Right lobe of liver (tissue), 6 donors: ENCODE data around the gene CTIF. TPM values are rescaled to one million over a fixed set of nuclear protein-coding genes. Genes with fewer than 3 reads are reported as not detected.
A peak's percentile ranks its signal among the peaks of the same experiment; 100 is the strongest.

Experiments
- ATAC-seq, 4 donors: fragments of 200-7000 bp; cut with Tn5 transposase; one replicate each; pipeline ENCODE4 v1.9.1; 2020; ENCODE audit warnings: mild to moderate bottlenecking in 4 of 4, moderate library complexity in 4 of 4
- DNase-seq, 3 donors: peaks; one replicate each; pipeline ENCODE4 v3.0.0-alpha.2; 2020
- H3K27ac ChIP-seq, 3 donors: fragments of 200-600 bp; one replicate each; pipeline ENCODE4 v1.8.0; 2022
- H3K27me3 ChIP-seq, 2 donors: fragments of 200-600 bp; one replicate each; pipeline ENCODE4 v1.8.0; 2022
- H3K36me3 ChIP-seq, 4 donors: fragments of 200-600 bp; sonication (generic) in 1 of 4; one replicate each; pipeline versions ENCODE4 v1.5.1 to v1.8.0; 2017 to 2022; ENCODE audit warnings: control low read depth in 1 of 4
- H3K4me1 ChIP-seq, 4 donors: fragments of 200-600 bp; sonication (generic) in 1 of 4; one replicate each; pipeline versions ENCODE4 v1.5.1 to v1.8.0; 2017 to 2022; ENCODE audit warnings: control low read depth in 1 of 4
- H3K4me3 ChIP-seq, 3 donors: fragments of 200-600 bp; one replicate each; pipeline ENCODE4 v1.8.0; 2022
- H3K9me3 ChIP-seq, 4 donors: fragments of 200-600 bp; sonication (generic) in 1 of 4; one replicate each; pipeline versions ENCODE4 v1.5.1 to v1.8.0; 2017 to 2022; ENCODE audit warnings: control low read depth in 1 of 4
- POLR2A ChIP-seq: fragments of 450-650 bp; IDR thresholded peaks from one replicate; pipeline ENCODE4 v1.6.1; 2017; ENCODE audit warnings: antibody characterized with exemption, mild to moderate bottlenecking
- WGBS: methylation state at CpG from one replicate; pipeline ENCODE4 v1.1.6; 2018; ENCODE audit warnings: low coverage, low lambda C conversion rate; ENCODE audit not compliant: insufficient coverage; ENCODE audit errors: missing lambda C conversion rate; 5-methylcytosine and 5-hydroxymethylcytosine counted together
- intact Hi-C, 2 donors: fragments of 100-400 bp; cut with DNase I; formaldehyde crosslinking; loops; one replicate each; pipeline versions ENCODE4 v1.11.2 to v1.14.1; 2022
- total RNA-seq, 6 experiments: library from RNA; depleted of rRNA in 2 of 6; stranded (reverse); fragments of >200 nt in 2 of 6; fragmentation: NEBNext Ultra II Directional in 3 of 6; extraction: Animal tissue kit (Norgen Biotek cat#: 25700) in 3 of 6; gene quantifications; one replicate each; pipeline versions ENCODE4 v1.1.0 to v1.2.4, GENCODE V29; 2016 to 2023
- TF ChIP-seq, protein P1 (sequence below), 4 donors: fragments of 200-600 bp in 3 of 4; fragments of 450-650 bp in 1 of 4; IDR thresholded peaks; one replicate each; pipeline versions ENCODE4 v1.5.1 to v1.8.0; 2016 to 2022; ENCODE audit warnings: antibody characterized with exemption in 4 of 4, mild to moderate bottlenecking in 2 of 4
- donor health status: DM: no; HTN: yes; CAD: no.
- donor health status: DM: no; HTN: no; CAD: no.
- donor health status: DM: no; HTN: no; CAD: no.
- donor health status: DM: no; HTN: yes; CAD: no.
- donor health status: DM: no; HTN: yes; CAD: no.

Gene CTIF
- total RNA-seq, 6 experiments from 2014 or later: 29.0 to 60.6 (median 43.1) TPM

DNA sequence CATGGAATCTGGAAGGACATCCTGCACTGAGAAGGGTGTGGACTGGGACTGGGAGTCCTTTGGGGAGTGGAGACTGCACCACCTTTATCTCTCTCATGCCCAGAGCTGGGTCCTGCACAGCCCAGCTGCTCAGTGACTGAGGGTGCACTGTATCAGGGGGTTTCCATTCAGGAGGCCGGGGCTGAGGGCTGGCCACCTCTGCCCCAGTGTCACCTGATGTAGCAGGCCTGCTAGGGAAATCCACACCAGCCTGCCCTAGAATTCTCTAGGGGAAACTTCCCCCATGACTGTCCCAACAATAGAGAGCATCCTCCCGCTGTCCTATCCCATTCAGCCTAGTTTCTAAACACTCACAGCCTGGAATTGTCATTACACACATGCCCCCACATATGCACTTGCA lies 116.7 kb downstream of the CTIF start:
- whole genome bisulfite sequencing: 91% methylated on average over 1 of the region's 2 CpGs
- ATAC-seq (peak; percentile 14 to 53 (median 22)), DNase-seq (peak in 1 of 3 donors; percentile 31)
- Histone ChIP-seq H3K36me3 (no peaks in the 10 kb centered on the region), H3K27ac (no peak overlapping the region), H3K27me3 (no peaks in the 10 kb centered on the region), H3K9me3 (no peaks in the 10 kb centered on the region), H3K4me1 (no peaks in the 10 kb centered on the region), H3K4me3 (no peak overlapping the region)
- TF ChIP-seq POLR2A: no peak
- TF ChIP-seq, protein P1, sequence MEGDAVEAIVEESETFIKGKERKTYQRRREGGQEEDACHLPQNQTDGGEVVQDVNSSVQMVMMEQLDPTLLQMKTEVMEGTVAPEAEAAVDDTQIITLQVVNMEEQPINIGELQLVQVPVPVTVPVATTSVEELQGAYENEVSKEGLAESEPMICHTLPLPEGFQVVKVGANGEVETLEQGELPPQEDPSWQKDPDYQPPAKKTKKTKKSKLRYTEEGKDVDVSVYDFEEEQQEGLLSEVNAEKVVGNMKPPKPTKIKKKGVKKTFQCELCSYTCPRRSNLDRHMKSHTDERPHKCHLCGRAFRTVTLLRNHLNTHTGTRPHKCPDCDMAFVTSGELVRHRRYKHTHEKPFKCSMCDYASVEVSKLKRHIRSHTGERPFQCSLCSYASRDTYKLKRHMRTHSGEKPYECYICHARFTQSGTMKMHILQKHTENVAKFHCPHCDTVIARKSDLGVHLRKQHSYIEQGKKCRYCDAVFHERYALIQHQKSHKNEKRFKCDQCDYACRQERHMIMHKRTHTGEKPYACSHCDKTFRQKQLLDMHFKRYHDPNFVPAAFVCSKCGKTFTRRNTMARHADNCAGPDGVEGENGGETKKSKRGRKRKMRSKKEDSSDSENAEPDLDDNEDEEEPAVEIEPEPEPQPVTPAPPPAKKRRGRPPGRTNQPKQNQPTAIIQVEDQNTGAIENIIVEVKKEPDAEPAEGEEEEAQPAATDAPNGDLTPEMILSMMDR (IDR thresholded peaks at IDR 0.05): no peak
- intact Hi-C loops: no loop called here

- H3K9me3 ChIP-seq: no peaks in the 10 kb centered on the region
- H3K27ac ChIP-seq: no peak overlapping the region
- ATAC-seq: no peak
- H3K4me3 ChIP-seq: no peak overlapping the region
- H3K36me3 ChIP-seq: no peaks in the 10 kb centered on the region
- H3K27me3 ChIP-seq: no peaks in the 10 kb centered on the region
- TF ChIP-seq POLR2A: no peak
- TF ChIP-seq, protein P1 (IDR thresholded peaks at IDR 0.05): no peak
- H3K4me1 ChIP-seq: peaks cover 0 to 4% (median 0%) of the 10 kb centered on the region in 4 donors
- intact Hi-C loops: no loop called here
- DNase-seq: peak in 1 of 3 donors; percentile 13
- WGBS: 71% methylated on average over 2 of the region's 2 CpGs
These were observed 117.3 kb downstream of the CTIF start for GRCh38 chr18:48656176-48656575.

DNA sequence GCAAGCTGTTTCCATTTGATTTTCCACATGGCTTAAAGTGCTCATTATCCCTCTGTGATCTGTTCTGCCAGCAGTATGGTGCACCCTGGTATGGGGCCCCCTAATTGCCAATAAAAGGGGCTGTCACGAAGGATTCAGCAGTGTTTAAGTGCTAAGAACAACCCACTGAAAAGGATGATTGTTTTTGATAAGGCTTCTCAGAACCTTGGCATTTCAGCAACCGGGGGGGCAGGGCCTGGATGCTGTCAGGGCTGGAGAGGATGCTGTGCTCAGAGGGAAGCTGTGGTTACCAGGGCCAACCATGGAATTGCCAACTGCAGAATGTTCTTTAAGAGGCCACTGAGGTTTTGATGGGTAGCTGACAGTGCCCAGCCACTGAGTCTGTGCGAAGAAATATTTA lies 117.8 kb downstream of the CTIF start:
- no peak for TF ChIP-seq POLR2A
- TF ChIP-seq, protein P1 (IDR thresholded peaks at IDR 0.05): no peak
- DNase-seq: no peak
- Histone ChIP-seq H3K36me3 (no peaks in the 10 kb centered on the region), H3K4me1 (peaks cover 0 to 6% (median 0%) of the 10 kb centered on the region in 4 donors), H3K27me3 (no peaks in the 10 kb centered on the region), H3K27ac (no peak overlapping the region), H3K4me3 (no peak overlapping the region), H3K9me3 (no peaks in the 10 kb centered on the region)
- intact Hi-C loops: no loop called here
- no peak for ATAC-seq
- WGBS: 80% methylated on average over 3 of the region's 3 CpGs

DNA sequence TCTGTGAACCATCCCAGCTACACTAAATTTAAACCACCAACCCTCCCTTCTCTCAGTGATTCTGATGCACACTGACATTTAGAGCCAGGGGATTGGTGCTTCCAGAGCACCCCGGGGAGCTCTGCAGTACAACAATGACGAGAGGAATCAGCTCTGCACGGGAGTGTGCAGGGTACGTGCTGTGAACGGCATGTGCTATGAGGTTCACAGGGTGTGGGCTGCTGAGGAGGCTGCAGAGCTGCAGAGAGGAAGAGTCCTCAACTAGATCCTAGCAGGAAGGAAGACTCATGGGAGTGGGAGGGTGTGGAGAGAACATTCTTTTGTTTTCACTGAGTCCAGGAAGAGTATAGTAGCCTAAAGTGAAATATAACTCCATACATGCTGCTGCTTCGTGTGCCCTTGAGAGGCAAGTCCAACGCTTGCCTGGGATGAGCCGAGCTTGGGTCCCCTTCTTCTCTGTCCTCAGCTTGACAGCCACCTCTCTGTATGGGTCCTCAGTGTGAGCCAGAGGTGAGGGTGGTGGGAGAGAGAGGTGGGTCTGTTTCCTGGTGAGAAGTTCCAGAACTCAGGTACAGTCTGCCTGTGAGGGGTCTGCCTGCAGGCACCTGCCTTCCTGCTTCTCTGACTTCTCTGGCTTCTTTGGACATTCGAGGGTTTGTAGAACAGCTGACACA lies 118.8 kb downstream of the CTIF start:
- intact Hi-C loops: no loop called here
- Histone ChIP-seq H3K4me1 (peaks cover 0 to 6% (median 0%) of the 10 kb centered on the region in 4 donors), H3K27me3 (no peaks in the 10 kb centered on the region), H3K4me3 (no peak overlapping the region), H3K36me3 (no peaks in the 10 kb centered on the region), H3K9me3 (no peaks in the 10 kb centered on the region), H3K27ac (no peak overlapping the region)
- TF ChIP-seq, protein P1 (IDR thresholded peaks at IDR 0.05): no peak
- TF ChIP-seq POLR2A: no peak
- WGBS: 78% methylated on average over 4 of the region's 9 CpGs
- DNase-seq (peak in 1 of 3 donors; percentile 33), ATAC-seq (peak in 3 of 4 donors; percentile 20 to 43 (median 28))
